HepG2 (cell line): ENCODE data around the gene SHBG. TPM values are rescaled to one million over a fixed set of nuclear protein-coding genes. Genes with fewer than 3 reads are reported as not detected.
A peak's percentile ranks its signal among the peaks of the same experiment; 100 is the strongest.

Experiments used
- CAMTA2 ChIP-seq: sonication (generic); formaldehyde crosslinking; IDR thresholded peaks from 2 replicates; pipeline ENCODE4 v1.4.0; 2020; ENCODE audit warnings: mild to moderate bottlenecking, missing genetic modification reagents, borderline replicate concordance
- HMGXB4 ChIP-seq, 2 experiments: sonication (generic) in 1 of 2; formaldehyde crosslinking in 1 of 2; IDR thresholded peaks; 2 replicates each; pipeline versions ENCODE4 v1.4.0 to v1.6.1; 2018 to 2020; ENCODE audit warnings: missing genetic modification reagents in 2 of 2, borderline replicate concordance in 1 of 2, low read depth in 1 of 2, mild to moderate bottlenecking in 1 of 2, missing biosample characterization in 1 of 2
- HNF1A ChIP-seq, 2 experiments: sonication (generic) in 1 of 2; formaldehyde crosslinking in 1 of 2; IDR thresholded peaks; 2 replicates each; pipeline versions ENCODE4 v1.4.0 to v1.6.1; 2016 to 2020; ENCODE audit warnings: borderline replicate concordance in 1 of 2, low read depth in 1 of 2, mild to moderate bottlenecking in 1 of 2, missing genetic modification reagents in 1 of 2
- HOXA5 ChIP-seq: sonication (generic); formaldehyde crosslinking; IDR thresholded peaks from 2 replicates; pipeline ENCODE4 v1.4.0; 2020; ENCODE audit warnings: missing genetic modification reagents
- NFAT5 ChIP-seq: sonication (generic); formaldehyde crosslinking; IDR thresholded peaks from 2 replicates; pipeline ENCODE4 v1.4.0; 2020; ENCODE audit warnings: missing genetic modification reagents
- NFIB ChIP-seq: sonication (generic); formaldehyde crosslinking; IDR thresholded peaks from 2 replicates; pipeline ENCODE4 v1.9.0; 2021; ENCODE audit warnings: missing genetic modification reagents, mild to moderate bottlenecking, borderline replicate concordance
- NFRKB ChIP-seq: fragments of 450-650 bp; IDR thresholded peaks from 2 replicates; pipeline ENCODE4 v1.6.1; 2017
- RFXAP ChIP-seq: sonication (generic); formaldehyde crosslinking; IDR thresholded peaks from 2 replicates; pipeline ENCODE4 v1.4.0; 2020; ENCODE audit warnings: missing genetic modification reagents, borderline replicate concordance
- TBL1XR1 ChIP-seq: fragments of 150-350 bp; IDR thresholded peaks from 2 replicates; pipeline ENCODE4 v1.6.1; 2014; ENCODE audit warnings: borderline replicate concordance, low read length; ENCODE audit not compliant: partially characterized antibody
- THYN1 ChIP-seq: sonication (generic); formaldehyde crosslinking; IDR thresholded peaks from 2 replicates; pipeline ENCODE4 v1.8.1; 2023; ENCODE audit warnings: low read depth, mild to moderate bottlenecking, moderate library complexity, missing genetic modification reagents, borderline replicate concordance
- ZFP90 ChIP-seq: sonication (generic); formaldehyde crosslinking; IDR thresholded peaks from 2 replicates; pipeline ENCODE4 v1.8.0; 2022; ENCODE audit warnings: missing genetic modification reagents, mild to moderate bottlenecking, inconsistent platforms, borderline replicate concordance
- ZNF580 ChIP-seq: IDR thresholded peaks from 2 replicates; pipeline ENCODE4 v1.6.1; 2016; ENCODE audit warnings: low read depth, borderline replicate concordance
- ZNF589 ChIP-seq: sonication (generic); formaldehyde crosslinking; conservative IDR thresholded peaks from 2 replicates; pipeline ENCODE4 v1.8.0; 2022; ENCODE audit warnings: mild to moderate bottlenecking, moderate library complexity, missing genetic modification reagents
- ZNF672 ChIP-seq: sonication (generic); formaldehyde crosslinking; IDR thresholded peaks from 2 replicates; pipeline ENCODE4 v1.8.1; 2022; ENCODE audit warnings: missing genetic modification reagents
- polyA plus RNA-seq, 8 experiments: library from polyadenylated mRNA; depleted of rRNA in 3 of 8; stranded (reverse) in 7 of 8; unstranded in 1 of 8; fragments of >200 nt; fragmentation: Illumina TruSeq in 4 of 8; extraction: Trizol in 4 of 8; gene quantifications; 2 replicates each; pipeline versions ENCODE4 v1.2.1 to v1.2.3, GENCODE V29; 2011 to 2016; ENCODE audit warnings: low read depth in 4 of 8, missing spikeins in 1 of 8, mixed read lengths in 1 of 8; ENCODE audit not compliant: insufficient read depth in 1 of 8
- total RNA-seq, 5 experiments: library from RNA; depleted of rRNA; stranded (reverse); fragments of >200 nt; fragmentation: Illumina TruSeq; extraction: Trizol; gene quantifications; 2 replicates each; pipeline ENCODE4 v1.2.3, GENCODE V29; 2016; ENCODE audit warnings: low read depth in 1 of 5

The SHBG gene
- total and polyA plus RNA-seq, 2 of the 13 experiments (the other 11 are each of a cell fraction or from before 2014, with no cell fraction given): 4.0 to 6.1 TPM

- TF ChIP-seq HNF1A (IDR thresholded peaks at IDR 0.05; ENCODE audit: low read depth) (no peak), HNF1A (CRISPR knock-in tag; IDR thresholded peaks at IDR 0.05; ENCODE audit: borderline replicate concordance) (no peak), HOXA5 (CRISPR knock-in tag) (peak; percentile 86), HMGXB4 (CRISPR knock-in tag; IDR thresholded peaks at IDR 0.05; ENCODE audit: borderline replicate concordance in 1 of 2, low read depth in 1 of 2) (peak; percentile 62 to 67; a peak in 2 of 4 replicates), THYN1 (CRISPR knock-in tag) (no peak), RFXAP (CRISPR knock-in tag) (peak; percentile 90), ZNF589 (CRISPR knock-in tag) (no peak; the same call in 1 of the 2 replicates), NFAT5 (CRISPR knock-in tag) (peak; percentile 83), ZFP90 (CRISPR knock-in tag) (peak; percentile 80), ZNF580 (CRISPR knock-in tag) (peak; percentile 85; the same call in 1 of the 2 replicates), CAMTA2 (no peak), NFIB (CRISPR knock-in tag) (no peak), TBL1XR1 (no peak), NFRKB (peak; percentile 98), ZNF672 (CRISPR knock-in tag) (no peak)
Measured at GRCh38 chr17:7583253-7584109, 46.5 kb upstream of the SHBG start, which contains the start of gene MPDU1 (continued).
